GM13977 (cell line): Measurements from ENCODE around the gene ADK.

Experiments
- DNase-seq: peaks from one replicate; pipeline ENCODE4 v3.0.0; 2012; ENCODE audit warnings: low spot score
- CTCF ChIP-seq: IDR thresholded peaks from 2 replicates; pipeline ENCODE4 v1.5.1; 2012; ENCODE audit warnings: mild to moderate bottlenecking, control low read depth; ENCODE audit not compliant: insufficient read depth; ENCODE audit errors: extremely low read depth, missing control alignments
- in situ Hi-C: fragments of 300-500 bp; cut with MboI; formaldehyde crosslinking; loops from one replicate; pipeline ENCODE4 v1.12.0; 2022; ENCODE audit warnings: low sequenced_read_pairs, low pct_unique_long_range_greater_than_20kb, mixed read lengths, inconsistent platforms; ENCODE audit not compliant: unreplicated experiment

ADK gene

GRCh38 chr10:74589851-74590250, 438.8 kb downstream of the ADK start:
- no peak for DNase-seq
- in situ Hi-C loops: no loop called here
- TF ChIP-seq CTCF: no peak

- TF ChIP-seq CTCF: no peak
- in situ Hi-C loops: no loop called here
- DNase-seq: no peak
Observed at GRCh38 chr10:74593470-74593869, 442.4 kb downstream of the ADK start.

- in situ Hi-C loops: no loop called here
- no peak for TF ChIP-seq CTCF
- no peak for DNase-seq
Observed at GRCh38 chr10:74596713-74597112, 445.7 kb downstream of the ADK start.

GRCh38 chr10:74598891-74599566, 448.0 kb downstream of the ADK start:
- no peak for TF ChIP-seq CTCF
- peak; percentile 19 for DNase-seq
- in situ Hi-C loops: no loop called here

- no peak for DNase-seq
- TF ChIP-seq CTCF: no peak
- in situ Hi-C loops: no loop called here
Observed at GRCh38 chr10:74599672-74600071, 448.7 kb downstream of the ADK start.

- no peak for TF ChIP-seq CTCF
- in situ Hi-C loops: no loop called here
- DNase-seq: no peak
Observed at GRCh38 chr10:74600170-74600569, 449.1 kb downstream of the ADK start.
